GM06990 (cell line): ENCODE results near the gene PRKCA.

Source experiments
- DNase-seq: peaks from one replicate; pipeline ENCODE4 v3.0.0-alpha.2; 2011; ENCODE audit not compliant: insufficient read length; ENCODE audit errors: extremely low read depth
- H3K27me3 ChIP-seq: replicated peaks from 2 replicates; pipeline ENCODE4 v1.6.0; 2011; ENCODE audit warnings: low read length; ENCODE audit not compliant: control insufficient read depth, insufficient read depth
- H3K36me3 ChIP-seq: 2 replicates; pipeline ENCODE4 v1.5.1; 2011; ENCODE audit warnings: low read length; ENCODE audit not compliant: control insufficient read depth, insufficient read depth
- H3K4me3 ChIP-seq: replicated peaks from 2 replicates; pipeline ENCODE4 v1.5.1; 2011; ENCODE audit warnings: low read depth, mild to moderate bottlenecking, control low read depth, low read length
- TF ChIP-seq, protein P1 (sequence below): IDR thresholded peaks from 2 replicates; pipeline ENCODE4 v1.5.1; 2011; ENCODE audit warnings: low read length, control low read depth, mild to moderate bottlenecking, inconsistent platforms; ENCODE audit not compliant: insufficient read depth, poor library complexity, severe bottlenecking

The PRKCA gene

DNA sequence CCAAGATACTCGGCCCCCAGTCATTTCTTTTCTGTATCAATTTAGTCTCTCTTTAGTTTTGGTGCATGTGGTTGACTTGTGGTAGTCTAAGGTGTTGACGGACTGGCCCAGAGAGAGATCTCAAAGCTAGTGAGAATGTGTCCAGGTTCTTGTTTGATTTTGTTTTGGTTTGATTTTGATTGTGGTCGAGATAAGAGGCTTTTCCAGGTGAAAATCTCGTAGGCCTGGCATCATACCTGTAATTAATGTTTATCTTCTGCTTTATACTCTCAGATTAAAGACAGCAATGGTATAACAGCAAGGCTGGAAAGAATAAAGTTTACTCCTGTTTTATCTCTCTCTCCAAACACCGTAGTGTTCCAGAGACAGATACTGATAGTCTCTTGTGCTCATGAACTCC is 360.1 kb downstream of the PRKCA start:
- no peaks in the 10 kb centered on the region for H3K27me3 ChIP-seq
- no peaks in the 10 kb centered on the region for H3K36me3 ChIP-seq
- DNase-seq: no peak
- H3K4me3 ChIP-seq: no peak overlapping the region
- TF ChIP-seq, protein P1, sequence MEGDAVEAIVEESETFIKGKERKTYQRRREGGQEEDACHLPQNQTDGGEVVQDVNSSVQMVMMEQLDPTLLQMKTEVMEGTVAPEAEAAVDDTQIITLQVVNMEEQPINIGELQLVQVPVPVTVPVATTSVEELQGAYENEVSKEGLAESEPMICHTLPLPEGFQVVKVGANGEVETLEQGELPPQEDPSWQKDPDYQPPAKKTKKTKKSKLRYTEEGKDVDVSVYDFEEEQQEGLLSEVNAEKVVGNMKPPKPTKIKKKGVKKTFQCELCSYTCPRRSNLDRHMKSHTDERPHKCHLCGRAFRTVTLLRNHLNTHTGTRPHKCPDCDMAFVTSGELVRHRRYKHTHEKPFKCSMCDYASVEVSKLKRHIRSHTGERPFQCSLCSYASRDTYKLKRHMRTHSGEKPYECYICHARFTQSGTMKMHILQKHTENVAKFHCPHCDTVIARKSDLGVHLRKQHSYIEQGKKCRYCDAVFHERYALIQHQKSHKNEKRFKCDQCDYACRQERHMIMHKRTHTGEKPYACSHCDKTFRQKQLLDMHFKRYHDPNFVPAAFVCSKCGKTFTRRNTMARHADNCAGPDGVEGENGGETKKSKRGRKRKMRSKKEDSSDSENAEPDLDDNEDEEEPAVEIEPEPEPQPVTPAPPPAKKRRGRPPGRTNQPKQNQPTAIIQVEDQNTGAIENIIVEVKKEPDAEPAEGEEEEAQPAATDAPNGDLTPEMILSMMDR: no peak

DNA sequence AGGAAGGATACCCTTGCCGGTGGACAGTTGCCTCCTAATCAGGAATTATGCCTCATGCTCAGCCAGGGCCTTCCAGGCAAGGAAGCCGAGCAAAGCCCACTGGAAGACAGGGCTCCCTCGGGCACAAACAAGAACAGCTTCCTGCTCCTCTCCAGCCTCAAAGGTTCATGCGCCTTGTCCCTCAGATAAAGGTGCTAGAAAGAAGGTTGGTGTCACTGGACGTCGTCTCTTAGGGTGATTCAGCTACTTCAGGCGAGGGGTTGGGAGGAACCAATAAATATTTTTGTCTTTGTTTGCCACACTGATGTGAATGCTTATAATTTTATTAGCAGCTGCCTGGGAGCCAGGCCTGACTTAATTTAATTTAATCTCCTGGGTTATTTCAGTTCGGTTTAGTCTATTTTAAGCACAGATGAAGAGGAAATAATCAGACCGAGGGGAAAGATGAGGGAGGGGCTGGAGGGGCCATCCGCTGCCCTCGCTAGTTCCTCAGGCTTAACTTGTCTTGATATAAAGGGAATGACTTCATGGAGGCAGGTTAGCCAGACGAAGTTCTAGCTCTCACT is 360.7 kb downstream of the PRKCA start:
- Histone ChIP-seq H3K27me3 (no peaks in the 10 kb centered on the region), H3K36me3 (no peaks in the 10 kb centered on the region), H3K4me3 (no peak overlapping the region)
- TF ChIP-seq, protein P1: no peak
- DNase-seq: no peak

DNA sequence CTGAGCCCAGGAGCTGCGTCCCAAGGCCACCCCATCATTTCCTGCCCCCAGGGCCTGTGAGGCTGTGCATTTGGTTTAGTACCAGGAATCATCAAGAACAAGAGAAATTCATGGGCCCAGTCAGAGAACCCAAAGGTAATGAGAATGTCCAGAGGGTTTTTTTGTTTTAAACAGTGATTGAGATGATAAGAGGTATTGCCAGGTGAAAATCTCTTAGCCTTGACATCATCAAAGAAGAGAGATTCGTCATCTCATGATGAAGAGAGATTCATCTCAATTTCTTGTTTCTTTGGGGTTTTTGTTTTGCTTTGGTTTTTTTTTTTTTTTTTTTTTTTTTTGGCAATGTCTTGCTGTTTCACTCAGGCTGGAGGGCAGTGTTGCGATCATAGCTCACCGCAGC is 361.9 kb downstream of the PRKCA start:
- TF ChIP-seq, protein P1: no peak
- no peaks in the 10 kb centered on the region for H3K27me3 ChIP-seq
- H3K36me3 ChIP-seq: no peaks in the 10 kb centered on the region
- no peak for DNase-seq
- H3K4me3 ChIP-seq: no peak overlapping the region

DNA sequence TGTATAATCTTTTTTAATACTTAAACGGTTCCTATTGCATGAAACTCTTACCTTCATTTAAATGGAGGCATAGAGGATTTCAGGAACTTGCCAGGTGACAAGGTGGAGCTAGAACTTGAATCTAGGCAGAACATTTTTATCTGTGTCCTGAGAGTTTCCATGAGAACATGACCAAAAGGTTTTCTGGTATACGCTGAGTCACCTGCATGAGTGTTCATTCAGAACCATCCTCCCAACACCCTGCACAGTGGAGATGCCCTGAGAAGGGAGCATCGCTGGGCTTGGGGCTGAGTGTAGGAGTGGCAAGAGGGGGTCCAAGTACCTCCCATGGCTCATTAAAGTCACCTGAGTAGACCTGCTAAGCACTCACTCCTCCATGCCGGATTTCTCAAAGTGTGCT is 362.8 kb downstream of the PRKCA start:
- DNase-seq: no peak
- TF ChIP-seq, protein P1: no peak
- Histone ChIP-seq H3K36me3 (no peaks in the 10 kb centered on the region), H3K27me3 (no peaks in the 10 kb centered on the region), H3K4me3 (no peak overlapping the region)

DNA sequence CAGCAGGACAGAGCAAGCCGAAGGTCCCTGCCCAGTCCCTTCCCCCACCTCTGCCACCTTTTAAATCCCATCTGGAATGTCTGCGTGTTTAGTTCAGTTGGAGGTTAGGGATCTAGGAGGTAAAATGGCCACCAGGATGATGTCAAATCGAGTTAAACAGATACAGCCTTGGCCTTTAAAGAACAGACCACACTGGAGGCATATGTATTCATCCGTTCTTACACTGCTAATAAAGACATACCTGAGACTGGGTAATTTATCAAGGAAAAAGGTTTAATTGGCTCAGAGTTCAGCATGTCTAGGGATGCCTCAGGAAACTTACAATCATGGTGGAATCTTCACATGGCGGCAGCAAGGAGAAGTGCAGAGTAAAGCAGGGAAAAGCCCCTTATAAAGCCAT is 364.7 kb downstream of the PRKCA start:
- DNase-seq: no peak
- H3K36me3 ChIP-seq: no peaks in the 10 kb centered on the region
- TF ChIP-seq, protein P1: no peak

DNA sequence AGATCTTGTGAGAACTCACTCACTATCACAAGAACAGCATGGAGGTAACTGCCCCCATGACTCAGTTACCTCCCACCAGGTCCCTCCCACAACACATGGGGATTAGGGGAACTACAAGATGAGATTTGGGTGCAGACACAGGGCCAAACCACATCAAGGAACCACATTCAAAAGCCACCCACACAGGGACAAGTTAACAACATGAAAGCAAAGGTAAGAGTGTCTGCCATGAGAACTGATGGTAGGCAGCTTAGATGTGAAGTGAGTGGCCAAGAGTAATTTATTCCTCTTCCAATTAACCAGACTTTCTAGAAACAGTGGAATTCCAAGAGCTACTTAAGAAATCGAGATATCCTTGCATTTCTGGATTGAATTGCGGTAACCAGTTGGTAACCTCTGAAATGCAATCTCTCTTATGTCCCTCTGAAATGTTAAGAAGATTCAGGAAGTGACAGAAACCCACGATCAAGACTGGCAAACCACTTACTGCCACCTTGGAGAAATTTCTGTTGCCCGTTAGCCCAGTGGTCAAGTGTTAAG is 365.1 kb downstream of the PRKCA start:
- Histone ChIP-seq H3K36me3 (no peaks in the 10 kb centered on the region), H3K4me3 (no peak overlapping the region), H3K27me3 (no peaks in the 10 kb centered on the region)
- TF ChIP-seq, protein P1: no peak
- no peak for DNase-seq

More for the DNA sequence above, 364.7 kb downstream of the PRKCA start:
- no peaks in the 10 kb centered on the region for H3K27me3 ChIP-seq
- no peak overlapping the region for H3K4me3 ChIP-seq
